OCI-LY3 (cell line): ENCODE data around the gene GRAP2.

Source experiments
- CTCF ChIP-seq: fragments of 200-600, 300-600 bp; sonication (generic); IDR thresholded peaks from 2 replicates; pipeline ENCODE4 v1.5.1; 2014; ENCODE audit warnings: antibody characterized with exemption, low read length, low read depth
- EZH2phosphoT487 ChIP-seq: fragments of 200-600 bp; shearing (Covaris generic); IDR thresholded peaks from 2 replicates; pipeline ENCODE4 v1.6.1; 2018; ENCODE audit warnings: antibody characterized with exemption, mixed run types, low read depth

GRCh38 chr22:39873965-39874364 lies 26.9 kb upstream of the GRAP2 start:
- no peak for TF ChIP-seq CTCF
- TF ChIP-seq EZH2phosphoT487: no peak
